K562 (cell line): ENCODE measurements around the gene CAPN12. TPM values are rescaled to one million over a fixed set of nuclear protein-coding genes. Genes with fewer than 3 reads are reported as not detected.

Source experiments
- CEBPG ChIP-seq, 3 experiments: fragments of 200-800 bp in 1 of 3; sonication (Bioruptor generic) in 1 of 3; sonication (generic) in 1 of 3; formaldehyde crosslinking in 1 of 3; IDR thresholded peaks in 2 of 3; conservative IDR thresholded peaks in 1 of 3; 2 replicates each; pipeline versions ENCODE4 v1.6.1 to v1.8.0; 2016 to 2022; ENCODE audit warnings: missing compliant biosample characterization in 2 of 3, missing genetic modification characterization in 2 of 3, mild to moderate bottlenecking in 1 of 3, missing genetic modification reagents in 1 of 3
- HDAC8 ChIP-seq: fragments of 450-650 bp; IDR thresholded peaks from 2 replicates; pipeline ENCODE4 v1.6.1; 2016; ENCODE audit warnings: mild to moderate bottlenecking, missing genetic modification characterization, moderate library complexity, missing compliant biosample characterization
- MYC ChIP-seq, 2 experiments: fragments of 250-450 bp in 1 of 2; sonication (Bioruptor Pico) in 1 of 2; IDR thresholded peaks; 2 replicates each; pipeline versions ENCODE4 v1.5.1 to v1.6.1; 2012 to 2021; ENCODE audit warnings: low read depth in 2 of 2, borderline replicate concordance in 1 of 2, improper control_type of control experiment in 1 of 2, low read length in 1 of 2, mild to moderate bottlenecking in 1 of 2, moderate library complexity in 1 of 2
- NFIX ChIP-seq: fragments of 250-450 bp; sonication (Bioruptor Pico); IDR thresholded peaks from 2 replicates; pipeline ENCODE4 v1.4.0; 2020; ENCODE audit warnings: low read depth, mild to moderate bottlenecking, moderate library complexity
- ZNF121 ChIP-seq: sonication (generic); formaldehyde crosslinking; conservative IDR thresholded peaks from 2 replicates; pipeline ENCODE4 v1.8.0; 2022; ENCODE audit warnings: missing genetic modification reagents
- polyA plus RNA-seq, 8 experiments: library from polyadenylated mRNA; depleted of rRNA in 4 of 8; stranded (reverse) in 5 of 8; unstranded in 3 of 8; fragments of >200 nt; fragmentation: Nextera tagmentation in 2 of 8; fragmentation: Illumina TruSeq in 1 of 8; extraction: Ambion mirVana in 2 of 8; extraction: Trizol in 1 of 8; gene quantifications; 2 replicates each; pipeline versions ENCODE4 v1.2.1 to v1.2.3, GENCODE V29; 2011 to 2014; ENCODE audit warnings: inconsistent platforms in 1 of 8, missing spikeins in 1 of 8
- total RNA-seq, 7 experiments: library from RNA; depleted of rRNA in 6 of 7; stranded (reverse); fragments of >200 nt in 6 of 7; fragmentation: Illumina TruSeq in 2 of 7; extraction: Trizol in 2 of 7; gene quantifications; 2 replicates each; pipeline versions ENCODE4 v1.2.1 to v1.2.3, GENCODE V29; 2011 to 2021; ENCODE audit warnings: low replicate concordance in 1 of 7
- TF ChIP-seq, protein P1 (sequence below): sonication (generic); formaldehyde crosslinking; IDR thresholded peaks from 2 replicates; pipeline ENCODE4 v1.8.0; 2023; ENCODE audit warnings: missing genetic modification reagents, mild to moderate bottlenecking, borderline replicate concordance
- TF ChIP-seq, protein P2 (sequence below): fragments of 450-650 bp; IDR thresholded peaks from 2 replicates; pipeline ENCODE4 v1.6.1; 2016; ENCODE audit warnings: mild to moderate bottlenecking, moderate library complexity

The CAPN12 gene
- total and polyA plus RNA-seq, 9 of the 15 experiments (the other 6 are each of a cell fraction or from before 2014, with no cell fraction given), result 0.83 to 7.0 (median 1.6) TPM

DNA sequence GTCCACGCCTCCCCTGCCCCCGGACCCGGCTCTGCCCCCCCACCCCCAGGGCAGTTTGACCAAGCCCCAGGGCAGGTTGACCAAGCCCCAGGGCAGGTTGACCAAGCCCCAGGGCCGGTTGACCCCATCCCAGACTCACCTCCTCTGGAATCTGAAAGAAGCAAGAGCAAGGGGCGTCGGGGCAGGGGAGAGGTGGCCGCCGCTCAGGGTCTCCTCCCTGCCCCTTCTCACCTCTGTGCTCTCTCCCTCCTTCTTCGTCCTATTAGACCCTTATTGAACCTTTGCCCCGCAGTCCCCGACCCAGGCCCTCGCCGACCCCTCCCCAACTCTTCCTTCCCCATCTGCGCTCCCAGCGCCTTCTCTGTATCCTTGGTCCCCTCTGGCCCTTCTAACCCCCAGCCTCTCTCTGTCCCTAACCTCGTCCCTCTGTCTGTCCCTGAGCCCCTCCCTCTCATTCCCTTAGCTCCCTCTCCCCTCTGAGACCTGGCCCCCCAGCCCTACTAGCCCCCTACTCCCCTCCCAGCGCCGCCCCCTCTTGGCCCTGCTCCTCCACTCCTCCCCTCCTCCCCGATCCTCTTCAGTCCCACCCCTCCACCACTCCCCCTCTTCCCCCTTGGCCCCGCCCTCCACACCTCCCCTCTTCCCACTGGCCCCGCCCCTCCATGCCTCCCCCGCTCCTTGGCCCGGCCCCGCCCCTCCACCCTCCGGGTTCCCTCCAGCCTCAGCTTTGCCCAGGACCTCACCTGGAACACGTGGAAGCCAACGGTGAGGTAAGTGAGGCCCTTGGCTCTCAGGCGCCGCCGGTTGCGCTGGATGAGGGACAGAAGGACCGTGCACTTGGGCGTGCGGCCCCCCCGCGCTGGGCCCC, 7.6 kb downstream of the CAPN12 start (continued):
- TF ChIP-seq, protein P1, sequence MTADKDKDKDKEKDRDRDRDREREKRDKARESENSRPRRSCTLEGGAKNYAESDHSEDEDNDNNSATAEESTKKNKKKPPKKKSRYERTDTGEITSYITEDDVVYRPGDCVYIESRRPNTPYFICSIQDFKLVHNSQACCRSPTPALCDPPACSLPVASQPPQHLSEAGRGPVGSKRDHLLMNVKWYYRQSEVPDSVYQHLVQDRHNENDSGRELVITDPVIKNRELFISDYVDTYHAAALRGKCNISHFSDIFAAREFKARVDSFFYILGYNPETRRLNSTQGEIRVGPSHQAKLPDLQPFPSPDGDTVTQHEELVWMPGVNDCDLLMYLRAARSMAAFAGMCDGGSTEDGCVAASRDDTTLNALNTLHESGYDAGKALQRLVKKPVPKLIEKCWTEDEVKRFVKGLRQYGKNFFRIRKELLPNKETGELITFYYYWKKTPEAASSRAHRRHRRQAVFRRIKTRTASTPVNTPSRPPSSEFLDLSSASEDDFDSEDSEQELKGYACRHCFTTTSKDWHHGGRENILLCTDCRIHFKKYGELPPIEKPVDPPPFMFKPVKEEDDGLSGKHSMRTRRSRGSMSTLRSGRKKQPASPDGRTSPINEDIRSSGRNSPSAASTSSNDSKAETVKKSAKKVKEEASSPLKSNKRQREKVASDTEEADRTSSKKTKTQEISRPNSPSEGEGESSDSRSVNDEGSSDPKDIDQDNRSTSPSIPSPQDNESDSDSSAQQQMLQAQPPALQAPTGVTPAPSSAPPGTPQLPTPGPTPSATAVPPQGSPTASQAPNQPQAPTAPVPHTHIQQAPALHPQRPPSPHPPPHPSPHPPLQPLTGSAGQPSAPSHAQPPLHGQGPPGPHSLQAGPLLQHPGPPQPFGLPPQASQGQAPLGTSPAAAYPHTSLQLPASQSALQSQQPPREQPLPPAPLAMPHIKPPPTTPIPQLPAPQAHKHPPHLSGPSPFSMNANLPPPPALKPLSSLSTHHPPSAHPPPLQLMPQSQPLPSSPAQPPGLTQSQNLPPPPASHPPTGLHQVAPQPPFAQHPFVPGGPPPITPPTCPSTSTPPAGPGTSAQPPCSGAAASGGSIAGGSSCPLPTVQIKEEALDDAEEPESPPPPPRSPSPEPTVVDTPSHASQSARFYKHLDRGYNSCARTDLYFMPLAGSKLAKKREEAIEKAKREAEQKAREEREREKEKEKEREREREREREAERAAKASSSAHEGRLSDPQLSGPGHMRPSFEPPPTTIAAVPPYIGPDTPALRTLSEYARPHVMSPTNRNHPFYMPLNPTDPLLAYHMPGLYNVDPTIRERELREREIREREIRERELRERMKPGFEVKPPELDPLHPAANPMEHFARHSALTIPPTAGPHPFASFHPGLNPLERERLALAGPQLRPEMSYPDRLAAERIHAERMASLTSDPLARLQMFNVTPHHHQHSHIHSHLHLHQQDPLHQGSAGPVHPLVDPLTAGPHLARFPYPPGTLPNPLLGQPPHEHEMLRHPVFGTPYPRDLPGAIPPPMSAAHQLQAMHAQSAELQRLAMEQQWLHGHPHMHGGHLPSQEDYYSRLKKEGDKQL (CRISPR knock-in tag), result no peak
- TF ChIP-seq CEBPG (CRISPR knock-in tag; IDR thresholded peaks at IDR 0.05) (0 out of 2 replicates have a peak, but pooled peaks have one; percentile 3), CEBPG (tag; conservative IDR thresholded peaks at IDR 0.05 in 1 of 2, IDR thresholded peaks at IDR 0.05 in 1 of 2) (no peak), HDAC8 (no peak), MYC (IDR thresholded peaks at IDR 0.05; ENCODE audit: low read depth, low read length) (peak; percentile 45; the same call in 1 of the 2 replicates), MYC (CRISPR knock-in tag; IDR thresholded peaks at IDR 0.05; ENCODE audit: borderline replicate concordance, low read depth) (no peak), ZNF121 (no peak), NFIX (no peak)
- TF ChIP-seq, protein P2, sequence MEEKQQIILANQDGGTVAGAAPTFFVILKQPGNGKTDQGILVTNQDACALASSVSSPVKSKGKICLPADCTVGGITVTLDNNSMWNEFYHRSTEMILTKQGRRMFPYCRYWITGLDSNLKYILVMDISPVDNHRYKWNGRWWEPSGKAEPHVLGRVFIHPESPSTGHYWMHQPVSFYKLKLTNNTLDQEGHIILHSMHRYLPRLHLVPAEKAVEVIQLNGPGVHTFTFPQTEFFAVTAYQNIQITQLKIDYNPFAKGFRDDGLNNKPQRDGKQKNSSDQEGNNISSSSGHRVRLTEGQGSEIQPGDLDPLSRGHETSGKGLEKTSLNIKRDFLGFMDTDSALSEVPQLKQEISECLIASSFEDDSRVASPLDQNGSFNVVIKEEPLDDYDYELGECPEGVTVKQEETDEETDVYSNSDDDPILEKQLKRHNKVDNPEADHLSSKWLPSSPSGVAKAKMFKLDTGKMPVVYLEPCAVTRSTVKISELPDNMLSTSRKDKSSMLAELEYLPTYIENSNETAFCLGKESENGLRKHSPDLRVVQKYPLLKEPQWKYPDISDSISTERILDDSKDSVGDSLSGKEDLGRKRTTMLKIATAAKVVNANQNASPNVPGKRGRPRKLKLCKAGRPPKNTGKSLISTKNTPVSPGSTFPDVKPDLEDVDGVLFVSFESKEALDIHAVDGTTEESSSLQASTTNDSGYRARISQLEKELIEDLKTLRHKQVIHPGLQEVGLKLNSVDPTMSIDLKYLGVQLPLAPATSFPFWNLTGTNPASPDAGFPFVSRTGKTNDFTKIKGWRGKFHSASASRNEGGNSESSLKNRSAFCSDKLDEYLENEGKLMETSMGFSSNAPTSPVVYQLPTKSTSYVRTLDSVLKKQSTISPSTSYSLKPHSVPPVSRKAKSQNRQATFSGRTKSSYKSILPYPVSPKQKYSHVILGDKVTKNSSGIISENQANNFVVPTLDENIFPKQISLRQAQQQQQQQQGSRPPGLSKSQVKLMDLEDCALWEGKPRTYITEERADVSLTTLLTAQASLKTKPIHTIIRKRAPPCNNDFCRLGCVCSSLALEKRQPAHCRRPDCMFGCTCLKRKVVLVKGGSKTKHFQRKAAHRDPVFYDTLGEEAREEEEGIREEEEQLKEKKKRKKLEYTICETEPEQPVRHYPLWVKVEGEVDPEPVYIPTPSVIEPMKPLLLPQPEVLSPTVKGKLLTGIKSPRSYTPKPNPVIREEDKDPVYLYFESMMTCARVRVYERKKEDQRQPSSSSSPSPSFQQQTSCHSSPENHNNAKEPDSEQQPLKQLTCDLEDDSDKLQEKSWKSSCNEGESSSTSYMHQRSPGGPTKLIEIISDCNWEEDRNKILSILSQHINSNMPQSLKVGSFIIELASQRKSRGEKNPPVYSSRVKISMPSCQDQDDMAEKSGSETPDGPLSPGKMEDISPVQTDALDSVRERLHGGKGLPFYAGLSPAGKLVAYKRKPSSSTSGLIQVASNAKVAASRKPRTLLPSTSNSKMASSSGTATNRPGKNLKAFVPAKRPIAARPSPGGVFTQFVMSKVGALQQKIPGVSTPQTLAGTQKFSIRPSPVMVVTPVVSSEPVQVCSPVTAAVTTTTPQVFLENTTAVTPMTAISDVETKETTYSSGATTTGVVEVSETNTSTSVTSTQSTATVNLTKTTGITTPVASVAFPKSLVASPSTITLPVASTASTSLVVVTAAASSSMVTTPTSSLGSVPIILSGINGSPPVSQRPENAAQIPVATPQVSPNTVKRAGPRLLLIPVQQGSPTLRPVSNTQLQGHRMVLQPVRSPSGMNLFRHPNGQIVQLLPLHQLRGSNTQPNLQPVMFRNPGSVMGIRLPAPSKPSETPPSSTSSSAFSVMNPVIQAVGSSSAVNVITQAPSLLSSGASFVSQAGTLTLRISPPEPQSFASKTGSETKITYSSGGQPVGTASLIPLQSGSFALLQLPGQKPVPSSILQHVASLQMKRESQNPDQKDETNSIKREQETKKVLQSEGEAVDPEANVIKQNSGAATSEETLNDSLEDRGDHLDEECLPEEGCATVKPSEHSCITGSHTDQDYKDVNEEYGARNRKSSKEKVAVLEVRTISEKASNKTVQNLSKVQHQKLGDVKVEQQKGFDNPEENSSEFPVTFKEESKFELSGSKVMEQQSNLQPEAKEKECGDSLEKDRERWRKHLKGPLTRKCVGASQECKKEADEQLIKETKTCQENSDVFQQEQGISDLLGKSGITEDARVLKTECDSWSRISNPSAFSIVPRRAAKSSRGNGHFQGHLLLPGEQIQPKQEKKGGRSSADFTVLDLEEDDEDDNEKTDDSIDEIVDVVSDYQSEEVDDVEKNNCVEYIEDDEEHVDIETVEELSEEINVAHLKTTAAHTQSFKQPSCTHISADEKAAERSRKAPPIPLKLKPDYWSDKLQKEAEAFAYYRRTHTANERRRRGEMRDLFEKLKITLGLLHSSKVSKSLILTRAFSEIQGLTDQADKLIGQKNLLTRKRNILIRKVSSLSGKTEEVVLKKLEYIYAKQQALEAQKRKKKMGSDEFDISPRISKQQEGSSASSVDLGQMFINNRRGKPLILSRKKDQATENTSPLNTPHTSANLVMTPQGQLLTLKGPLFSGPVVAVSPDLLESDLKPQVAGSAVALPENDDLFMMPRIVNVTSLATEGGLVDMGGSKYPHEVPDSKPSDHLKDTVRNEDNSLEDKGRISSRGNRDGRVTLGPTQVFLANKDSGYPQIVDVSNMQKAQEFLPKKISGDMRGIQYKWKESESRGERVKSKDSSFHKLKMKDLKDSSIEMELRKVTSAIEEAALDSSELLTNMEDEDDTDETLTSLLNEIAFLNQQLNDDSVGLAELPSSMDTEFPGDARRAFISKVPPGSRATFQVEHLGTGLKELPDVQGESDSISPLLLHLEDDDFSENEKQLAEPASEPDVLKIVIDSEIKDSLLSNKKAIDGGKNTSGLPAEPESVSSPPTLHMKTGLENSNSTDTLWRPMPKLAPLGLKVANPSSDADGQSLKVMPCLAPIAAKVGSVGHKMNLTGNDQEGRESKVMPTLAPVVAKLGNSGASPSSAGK, result peak; percentile 63; the same call in 1 of the 2 replicates
